Activated naive CD8-positive, alpha-beta T cell treated with anti-CD3 and anti-CD28 coated beads, Interleukin-2, amount 50 U/mL, for 16 hours (primary cell): ENCODE results near the gene CD58.

Experiments used
- DNase-seq: peaks from one replicate; pipeline ENCODE4 v3.0.0-alpha.2; 2020; ENCODE audit warnings: low read depth, low spot score

CD58 gene

GRCh38 chr1:116510361-116510760 lies 60.5 kb downstream of the CD58 start:
- DNase-seq = no peak

DNA sequence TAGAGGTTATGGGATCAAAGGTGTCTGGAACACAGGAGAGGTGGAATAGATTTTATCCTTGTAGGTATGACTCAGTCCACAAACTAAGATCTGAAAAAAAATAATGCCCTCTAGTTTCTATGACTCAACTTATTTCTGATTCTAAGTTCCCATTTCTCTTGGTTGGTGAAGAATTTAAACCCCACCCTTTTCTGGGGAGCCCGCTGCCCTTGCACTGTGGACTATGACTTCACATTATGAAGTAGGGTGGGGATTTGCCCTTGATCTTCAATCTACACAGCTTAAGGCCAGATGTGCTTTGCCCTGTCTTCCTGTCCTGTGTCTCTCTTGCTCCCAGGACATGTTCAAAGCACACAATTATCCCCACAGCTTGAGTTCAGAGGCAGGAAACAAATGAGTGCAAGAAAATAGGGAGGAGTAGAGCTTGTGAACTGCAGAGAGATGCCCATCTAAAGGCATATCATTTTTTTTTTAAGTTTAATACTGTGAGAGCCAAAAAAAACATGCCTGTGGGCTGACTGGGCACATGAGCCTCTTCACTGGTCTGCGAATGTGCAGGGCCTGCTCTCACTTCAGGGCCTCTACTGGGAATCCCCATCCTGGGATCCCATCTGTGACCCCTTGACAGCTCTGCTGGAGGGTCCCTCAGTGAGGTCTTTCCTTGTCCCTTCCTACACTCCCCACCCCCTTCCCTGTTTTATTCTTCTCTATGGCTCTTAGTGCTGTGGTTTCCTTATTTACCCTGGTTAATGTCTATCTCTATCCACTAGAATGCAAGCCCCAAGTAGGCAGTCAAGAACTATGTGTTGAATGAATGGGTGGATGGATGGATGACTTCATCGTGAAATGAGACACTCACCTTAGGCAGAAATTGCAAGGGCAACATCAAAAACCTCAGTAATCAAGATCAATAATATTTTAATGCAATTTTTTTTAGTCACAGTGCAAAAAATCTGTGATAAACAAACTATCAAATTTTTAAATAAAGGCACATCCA lies 61.5 kb downstream of the CD58 start:
- DNase-seq = no peak

DNA sequence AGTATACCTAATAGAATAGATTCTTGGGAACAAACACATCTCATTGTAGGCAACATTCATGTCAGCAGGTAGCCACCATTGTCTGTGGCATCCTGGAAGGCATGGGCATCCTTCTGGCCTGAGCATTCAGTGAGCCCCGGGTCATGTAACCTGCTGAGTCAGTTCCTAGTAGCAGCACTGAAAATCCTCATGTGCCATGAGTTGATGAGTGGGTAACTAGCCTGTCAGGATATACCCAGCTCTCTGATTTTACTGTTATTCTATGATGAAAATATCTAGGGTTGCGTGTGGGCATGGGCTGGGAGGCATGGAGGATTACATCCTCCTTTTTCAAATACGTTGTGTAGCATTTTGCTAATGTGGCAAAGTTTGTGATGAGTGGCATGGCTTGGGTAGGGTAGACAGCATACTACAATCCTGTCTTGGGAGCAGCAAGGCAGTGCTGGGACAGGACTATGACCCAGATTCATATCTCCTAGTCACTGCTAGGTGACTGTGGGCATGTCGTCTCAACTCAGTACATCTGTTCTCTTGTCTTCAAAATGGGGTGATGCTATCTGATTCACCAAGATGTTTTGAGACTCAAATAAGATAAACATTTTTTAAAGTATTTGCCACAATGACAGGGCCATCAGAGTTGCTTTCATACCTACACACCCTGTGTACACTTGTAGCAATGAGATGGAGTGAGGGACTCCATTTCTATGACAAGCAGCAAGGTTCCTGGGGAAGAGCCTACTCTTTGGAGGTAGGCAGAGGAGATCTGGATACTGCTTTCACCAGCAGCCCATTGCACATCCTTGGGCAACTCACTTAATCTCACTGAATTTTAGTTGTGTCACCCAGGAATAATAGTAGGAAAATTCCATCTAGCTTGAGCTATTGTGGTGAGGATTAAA lies 62.5 kb downstream of the CD58 start:
- no peak for DNase-seq

DNA sequence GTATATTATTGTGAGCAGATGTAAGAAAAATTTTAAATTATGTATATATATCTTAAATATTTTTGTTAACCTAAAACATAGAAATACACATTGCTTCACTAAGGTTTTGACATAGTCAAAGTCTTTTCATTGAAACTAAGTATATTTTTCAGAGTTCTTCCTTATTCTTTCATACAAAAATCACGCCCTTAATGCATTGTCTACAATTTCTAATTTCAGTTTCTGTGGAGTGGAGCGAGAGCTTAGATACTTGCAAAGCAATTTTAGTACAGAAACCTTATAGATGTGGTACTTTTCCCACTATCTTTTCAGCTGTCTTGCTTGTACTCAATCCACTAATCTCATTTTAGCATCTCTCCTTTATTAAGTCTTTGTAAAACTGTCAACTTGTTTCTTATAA lies 63.2 kb downstream of the CD58 start:
- DNase-seq = no peak

DNA sequence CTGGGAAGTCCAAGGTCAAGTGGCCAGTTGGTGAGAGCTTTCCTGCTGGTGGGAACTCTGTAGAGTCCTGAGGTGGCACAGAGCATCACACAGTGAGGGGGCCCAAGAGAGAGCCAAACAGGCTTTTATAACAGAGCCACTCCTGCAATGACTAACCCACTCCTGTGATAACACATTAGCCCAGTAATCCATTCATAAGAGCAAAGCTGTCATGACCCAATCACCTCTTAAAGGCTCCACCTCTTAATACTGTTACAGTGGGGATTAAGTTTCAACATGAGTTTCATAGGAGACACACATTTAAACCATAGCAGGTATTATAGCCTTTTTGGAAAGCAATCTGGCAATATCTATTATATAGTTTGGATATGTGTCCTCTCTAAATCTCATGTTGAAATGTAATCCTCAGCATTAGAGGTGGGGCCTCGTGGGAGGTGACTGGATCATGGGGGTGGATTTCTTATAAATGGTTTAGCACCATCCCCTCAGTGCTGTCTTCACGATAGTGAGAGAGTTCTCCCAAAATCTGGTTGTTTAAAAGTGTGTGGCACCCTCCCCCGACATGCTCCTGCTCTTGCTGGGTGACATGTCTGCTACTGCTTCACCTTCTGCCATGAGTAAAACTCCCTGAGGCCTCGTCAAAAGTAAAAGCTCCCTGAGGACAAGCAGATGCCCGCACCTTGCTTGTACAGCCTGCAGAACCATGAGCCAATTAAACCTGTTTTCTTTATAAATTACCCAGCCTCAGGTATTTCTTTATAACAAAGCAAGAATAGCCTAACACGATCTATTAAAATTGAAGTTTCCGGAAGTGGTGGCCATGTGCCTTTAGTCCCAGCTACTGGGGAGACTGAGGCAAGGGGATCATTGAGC lies 64.5 kb downstream of the CD58 start:
- no peak for DNase-seq

- DNase-seq = peak; percentile 46
These were observed 66.3 kb downstream of the CD58 start for GRCh38 chr1:116504308-116505156.

- no peak for DNase-seq
These were observed 67.1 kb downstream of the CD58 start for GRCh38 chr1:116503546-116504307.

DNA sequence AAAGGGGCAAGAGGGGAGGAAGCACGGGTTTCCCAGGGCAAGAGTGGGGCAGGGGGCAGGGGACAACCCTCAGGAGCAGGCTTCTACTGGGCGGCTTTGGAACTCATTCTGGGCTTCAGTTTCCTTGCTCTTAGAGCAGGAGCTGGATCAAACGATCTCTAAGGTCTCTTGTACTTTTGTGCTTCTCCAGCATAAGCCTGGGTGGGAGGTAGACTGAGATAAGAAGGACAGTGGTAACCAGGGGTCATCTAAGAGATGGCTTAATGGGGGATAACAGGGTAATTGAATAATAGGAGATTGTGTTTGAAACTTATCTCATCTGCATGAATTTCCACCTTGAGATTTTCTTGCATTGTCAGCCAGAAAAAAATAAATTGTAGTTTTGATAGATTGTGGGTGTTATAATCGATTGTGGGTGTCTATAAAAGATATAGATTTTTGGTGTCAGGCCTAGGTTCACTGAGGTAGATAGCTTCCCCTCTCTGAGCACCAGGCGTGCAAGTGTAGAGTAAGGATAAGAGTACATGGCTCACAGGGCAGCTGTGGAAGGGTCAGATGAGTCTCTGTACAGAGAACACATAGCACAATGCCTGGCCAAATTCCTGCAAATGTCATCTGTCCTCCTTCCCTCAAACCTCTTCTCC lies 68.0 kb downstream of the CD58 start:
- no peak for DNase-seq

GRCh38 chr1:116501870-116502244 lies 69.0 kb downstream of the CD58 start:
- DNase-seq = no peak

DNA sequence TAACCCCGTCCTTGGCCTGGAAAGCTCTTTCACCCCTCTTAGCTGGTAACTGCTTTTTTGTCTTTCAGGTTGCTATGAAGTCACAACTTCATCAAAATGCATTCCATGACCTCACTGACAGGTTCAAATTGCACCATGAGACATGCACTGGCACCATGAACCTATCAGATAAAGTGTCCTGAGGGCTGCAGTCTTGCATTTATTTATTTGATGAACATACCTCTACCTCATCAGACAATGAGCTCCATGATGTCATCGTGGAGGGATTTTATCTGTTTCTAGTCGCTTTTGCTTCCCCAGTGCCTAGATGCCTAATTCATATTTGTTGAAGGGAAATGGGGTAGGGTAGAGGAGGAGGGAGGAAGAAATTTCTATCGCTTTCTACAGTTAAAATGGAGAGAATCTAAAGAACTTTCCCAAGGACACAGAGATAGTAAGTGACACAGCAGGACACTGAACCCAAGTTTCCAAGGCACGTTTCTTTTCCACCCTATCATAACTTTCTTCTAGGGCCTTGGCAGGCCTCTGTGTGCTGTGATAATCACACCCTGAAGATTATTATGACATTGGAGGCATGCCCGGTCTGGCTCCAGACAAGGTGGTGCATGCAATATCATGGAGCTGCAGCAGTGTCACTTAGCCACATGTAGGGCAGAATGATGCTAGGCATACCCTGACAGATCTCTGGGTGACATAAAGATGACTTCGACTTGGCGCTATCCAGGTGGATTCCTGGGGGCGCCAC lies 69.5 kb downstream of the CD58 start:
- DNase-seq = no peak

DNA sequence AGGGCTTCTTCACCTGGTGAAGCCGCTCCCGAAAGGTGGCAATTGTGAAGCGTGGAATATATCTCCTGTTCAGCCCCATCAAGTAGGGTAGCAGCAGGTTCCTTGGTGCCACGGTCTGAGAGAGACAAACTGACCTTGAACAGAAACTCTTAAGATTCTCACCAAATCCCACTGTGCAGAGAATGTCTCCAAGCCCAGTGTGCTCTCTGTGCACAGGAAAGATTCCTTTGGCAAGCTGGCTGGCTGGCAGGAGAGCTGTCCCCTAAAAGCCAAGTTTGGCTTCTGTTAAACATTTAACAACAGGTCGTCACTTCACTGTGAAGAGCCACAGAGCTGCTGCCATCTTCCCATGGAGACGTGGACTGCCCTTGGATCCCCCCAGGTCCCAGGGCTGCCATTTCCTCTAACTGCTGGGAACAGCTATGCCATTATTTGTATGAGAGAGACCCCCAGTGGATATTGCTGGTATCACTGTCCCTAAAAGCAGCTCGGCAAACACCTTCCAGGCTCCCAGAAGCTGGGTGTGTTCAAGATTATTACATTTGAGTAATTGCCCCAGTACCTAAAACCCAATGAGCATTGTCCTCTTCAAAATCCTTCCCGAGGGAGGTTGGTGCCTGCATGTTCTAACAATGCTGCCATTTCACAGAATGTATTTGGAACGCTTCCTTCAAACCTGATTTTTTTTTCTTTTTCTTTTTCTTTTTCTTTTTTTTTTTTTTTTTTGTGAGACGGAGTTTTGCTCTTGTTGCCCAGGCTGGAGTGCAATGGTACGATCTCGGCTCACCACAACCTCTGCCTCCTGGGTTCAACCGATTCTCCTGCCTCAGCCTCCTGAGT lies 71.8 kb downstream of the CD58 start:
- DNase-seq = no peak

- DNase-seq = no peak
These were observed 73.2 kb downstream of the CD58 start for GRCh38 chr1:116497656-116498055.

GRCh38 chr1:116496898-116497297 lies 73.9 kb downstream of the CD58 start:
- no peak for DNase-seq

- DNase-seq = no peak
These were observed 74.4 kb downstream of the CD58 start for GRCh38 chr1:116496380-116496779.

DNA sequence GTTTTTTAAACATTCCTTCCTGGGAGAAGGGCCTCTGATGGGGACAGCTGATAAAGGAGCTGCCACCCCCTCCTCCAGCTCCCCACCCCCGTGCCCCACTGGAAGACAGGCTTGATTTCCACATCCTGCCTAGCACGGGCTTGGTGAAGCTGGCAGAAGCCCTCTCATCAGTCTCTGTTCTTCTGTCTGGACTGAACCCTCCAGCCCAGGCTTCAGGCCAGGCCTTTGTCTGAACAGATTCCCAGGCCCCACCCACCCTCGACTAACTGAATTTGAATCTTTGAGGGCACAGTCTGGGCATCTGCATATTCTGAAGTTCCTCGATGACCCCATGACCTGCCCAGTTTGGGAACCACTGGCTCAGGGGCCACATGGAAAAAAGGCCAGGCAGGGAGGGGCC lies 75.3 kb downstream of the CD58 start:
- DNase-seq = no peak

DNA sequence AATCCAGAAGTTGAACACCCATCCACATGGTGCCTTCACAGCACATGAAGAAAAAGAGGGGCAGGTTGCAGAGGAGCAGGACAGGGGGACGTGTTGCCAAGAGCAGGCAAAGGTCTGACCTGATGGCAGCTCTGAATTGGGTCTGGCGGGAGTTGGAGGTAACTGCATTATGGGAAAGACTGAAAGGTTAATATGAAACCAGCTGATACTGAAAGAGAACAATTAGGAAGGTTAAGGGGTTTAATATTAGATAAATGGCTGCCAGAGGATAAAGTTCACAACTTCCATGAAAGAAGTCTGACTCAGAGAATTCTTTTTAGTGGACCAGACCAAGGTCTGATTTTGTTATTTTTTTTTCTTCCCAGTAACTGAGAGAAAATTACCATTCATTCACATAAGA lies 76.1 kb downstream of the CD58 start:
- DNase-seq = no peak

DNA sequence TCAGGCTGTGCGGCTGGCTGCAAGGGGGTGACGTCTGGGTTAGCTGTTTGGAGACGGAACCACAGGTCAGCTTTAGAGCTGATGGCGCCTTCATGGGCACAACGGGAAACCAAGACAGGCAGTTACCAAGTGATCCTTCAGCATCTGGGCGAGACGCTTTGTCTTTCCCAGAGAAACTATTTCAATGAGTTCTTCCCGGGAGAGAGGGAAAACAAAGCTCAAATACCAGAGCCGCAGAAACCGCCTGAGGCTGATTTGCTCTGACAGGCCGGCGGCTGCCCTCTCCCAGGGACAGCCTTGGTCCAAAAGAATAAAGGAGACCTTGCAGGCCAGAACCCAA lies 76.5 kb downstream of the CD58 start:
- no peak for DNase-seq
